Retinal pigment epithelial cell (primary cell): Measurements from ENCODE around the gene CRK.

ENCODE experiments used
- DNase-seq: peaks from one replicate; pipeline ENCODE4 v3.0.0-alpha.2; 2010; ENCODE audit warnings: low read depth
- H3K4me3 ChIP-seq: 2 replicates; pipeline ENCODE4 v1.5.1; 2011; ENCODE audit warnings: mild to moderate bottlenecking, low read length, control low read depth, moderate library complexity
- TF ChIP-seq, protein P1 (sequence below): conservative IDR thresholded peaks from 2 replicates; pipeline ENCODE4 v1.5.1; 2011; ENCODE audit warnings: low read depth, low read length, control low read depth, inconsistent platforms

CRK gene

DNA sequence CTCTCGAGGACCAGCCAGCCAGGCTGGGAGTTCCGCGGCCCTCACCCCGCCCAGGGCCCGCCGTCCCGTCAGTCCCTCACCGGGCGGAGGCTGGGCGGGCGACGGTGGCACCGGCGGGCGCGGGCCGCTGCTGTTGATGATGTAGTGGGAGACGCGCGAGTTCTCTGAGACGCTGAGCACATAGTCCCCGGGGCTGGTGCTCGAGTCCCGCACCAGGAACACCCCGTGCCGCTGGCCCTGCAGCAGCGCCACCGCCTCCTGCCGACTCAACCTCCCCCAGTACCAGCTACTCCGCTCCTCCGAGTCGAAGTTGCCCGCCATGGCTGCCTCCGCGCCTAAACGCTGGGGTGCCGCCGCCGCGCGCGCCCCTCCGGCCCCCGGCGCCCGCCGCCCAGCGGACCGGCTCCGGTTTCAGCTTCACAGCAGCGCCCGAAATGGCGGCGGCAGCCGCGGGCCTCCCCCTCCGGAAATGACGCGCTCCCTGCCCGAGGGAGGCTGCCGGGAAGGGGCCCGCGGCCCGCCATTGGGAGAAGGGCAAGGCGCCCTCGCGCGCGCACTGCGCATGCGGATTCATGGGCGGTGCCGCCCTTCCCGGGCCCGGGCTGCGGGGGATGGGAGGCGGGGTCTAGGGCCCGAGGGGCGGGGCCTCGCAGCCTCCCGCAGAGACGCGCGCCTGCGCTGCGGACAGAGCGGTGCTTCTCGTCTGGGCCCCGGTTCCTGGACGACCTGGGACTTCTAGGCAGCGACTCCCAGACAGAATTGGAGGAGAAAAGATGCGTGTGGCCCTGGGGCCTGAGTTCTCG, at the start of gene CRK:
Gene CRK, minus strand, starts transcription at position 436 of the 803 bp plus-strand sequence. Its CDS starts 115 bp downstream, at position 321.
- TF ChIP-seq, protein P1, sequence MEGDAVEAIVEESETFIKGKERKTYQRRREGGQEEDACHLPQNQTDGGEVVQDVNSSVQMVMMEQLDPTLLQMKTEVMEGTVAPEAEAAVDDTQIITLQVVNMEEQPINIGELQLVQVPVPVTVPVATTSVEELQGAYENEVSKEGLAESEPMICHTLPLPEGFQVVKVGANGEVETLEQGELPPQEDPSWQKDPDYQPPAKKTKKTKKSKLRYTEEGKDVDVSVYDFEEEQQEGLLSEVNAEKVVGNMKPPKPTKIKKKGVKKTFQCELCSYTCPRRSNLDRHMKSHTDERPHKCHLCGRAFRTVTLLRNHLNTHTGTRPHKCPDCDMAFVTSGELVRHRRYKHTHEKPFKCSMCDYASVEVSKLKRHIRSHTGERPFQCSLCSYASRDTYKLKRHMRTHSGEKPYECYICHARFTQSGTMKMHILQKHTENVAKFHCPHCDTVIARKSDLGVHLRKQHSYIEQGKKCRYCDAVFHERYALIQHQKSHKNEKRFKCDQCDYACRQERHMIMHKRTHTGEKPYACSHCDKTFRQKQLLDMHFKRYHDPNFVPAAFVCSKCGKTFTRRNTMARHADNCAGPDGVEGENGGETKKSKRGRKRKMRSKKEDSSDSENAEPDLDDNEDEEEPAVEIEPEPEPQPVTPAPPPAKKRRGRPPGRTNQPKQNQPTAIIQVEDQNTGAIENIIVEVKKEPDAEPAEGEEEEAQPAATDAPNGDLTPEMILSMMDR: no peak
- peak within 1 kb of the TSS; percentile 87 for H3K4me3 ChIP-seq
- DNase-seq: peak; percentile 71

DNA sequence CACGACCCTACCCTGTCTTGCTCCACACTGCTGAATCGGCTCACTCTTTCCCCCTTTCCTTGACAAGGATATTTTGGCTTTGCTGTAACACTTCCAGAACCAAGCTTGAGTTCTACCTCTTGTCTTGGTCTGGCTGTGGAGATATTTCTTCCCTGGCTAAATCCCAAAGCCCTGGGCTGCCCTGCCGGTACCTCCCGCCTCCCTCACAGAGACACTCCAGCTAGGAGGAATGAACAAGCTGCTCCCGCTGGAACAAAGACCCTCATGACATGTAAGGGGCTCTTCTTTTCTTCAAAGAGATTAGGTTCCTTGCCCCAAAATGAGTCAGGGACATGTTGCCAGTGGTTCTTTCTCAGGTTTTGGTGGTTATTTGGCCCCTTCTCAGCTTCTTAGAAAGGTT, 49.6 kb upstream of the CRK start:
- H3K4me3 ChIP-seq: no peak overlapping the region
- DNase-seq: no peak
- TF ChIP-seq, protein P1: no peak

DNA sequence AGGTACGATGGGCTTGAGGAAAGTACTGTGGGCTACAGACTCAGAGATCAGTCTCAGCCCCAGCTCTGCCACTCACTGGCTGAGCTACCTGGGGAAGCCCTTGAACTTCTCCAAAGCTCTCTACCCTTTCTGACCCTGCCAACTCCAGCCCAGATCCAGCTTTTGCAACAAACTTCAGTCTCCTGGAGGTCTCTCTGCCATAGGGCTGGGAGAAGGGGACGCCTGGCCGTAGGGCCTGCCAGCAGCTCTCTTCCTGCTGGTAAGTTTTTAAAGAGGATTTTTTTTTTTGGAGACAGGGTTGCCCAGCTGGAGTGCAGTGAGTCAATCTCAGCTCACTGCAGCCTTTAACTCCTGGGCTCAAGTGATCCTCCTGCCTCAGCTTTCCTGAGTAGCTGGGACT, 48.8 kb upstream of the CRK start:
- TF ChIP-seq, protein P1: no peak
- no peak for DNase-seq
- H3K4me3 ChIP-seq: no peak overlapping the region

DNA sequence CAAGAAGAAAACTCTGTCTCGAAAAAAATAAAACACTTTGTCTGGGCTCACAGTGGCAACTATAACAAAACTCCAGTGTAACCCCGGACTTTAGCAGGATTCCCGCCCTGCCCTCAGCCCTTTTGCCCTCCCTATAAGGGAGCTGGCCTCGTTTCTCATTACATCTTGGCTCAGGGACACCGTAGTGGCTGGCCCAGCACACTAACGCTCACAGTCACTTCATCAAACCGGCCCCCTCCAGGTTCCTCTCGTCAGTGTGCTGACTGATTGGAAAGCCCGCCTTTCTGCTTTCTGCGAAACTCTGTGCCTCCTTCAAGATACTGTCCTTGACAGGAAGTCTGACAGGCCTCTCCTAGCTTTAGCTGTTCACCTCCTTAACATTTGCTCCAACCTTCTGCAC, 47.7 kb upstream of the CRK start:
- no peak for DNase-seq
- no peak overlapping the region for H3K4me3 ChIP-seq
- TF ChIP-seq, protein P1: no peak

DNA sequence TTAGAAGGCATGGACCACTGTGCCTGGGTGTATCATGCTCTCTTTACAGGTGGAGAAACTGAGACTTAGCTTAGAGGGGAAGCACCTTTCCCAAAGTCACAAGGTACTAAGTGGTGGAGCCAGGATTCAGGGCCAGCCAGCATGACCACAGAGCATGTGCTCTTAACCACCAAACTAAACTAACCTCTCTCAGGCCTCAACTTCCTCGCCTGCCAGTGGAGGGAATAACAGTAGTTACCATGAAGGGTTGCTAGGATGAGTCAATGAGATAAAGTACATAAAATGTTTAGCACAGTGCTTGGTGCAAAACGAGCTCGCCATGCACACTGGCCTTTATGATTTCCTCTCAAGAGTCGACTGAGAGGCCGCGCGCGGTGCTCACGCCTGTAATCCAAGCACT, 42.8 kb upstream of the CRK start:
- H3K4me3 ChIP-seq: no peak overlapping the region
- TF ChIP-seq, protein P1: no peak
- no peak for DNase-seq

DNA sequence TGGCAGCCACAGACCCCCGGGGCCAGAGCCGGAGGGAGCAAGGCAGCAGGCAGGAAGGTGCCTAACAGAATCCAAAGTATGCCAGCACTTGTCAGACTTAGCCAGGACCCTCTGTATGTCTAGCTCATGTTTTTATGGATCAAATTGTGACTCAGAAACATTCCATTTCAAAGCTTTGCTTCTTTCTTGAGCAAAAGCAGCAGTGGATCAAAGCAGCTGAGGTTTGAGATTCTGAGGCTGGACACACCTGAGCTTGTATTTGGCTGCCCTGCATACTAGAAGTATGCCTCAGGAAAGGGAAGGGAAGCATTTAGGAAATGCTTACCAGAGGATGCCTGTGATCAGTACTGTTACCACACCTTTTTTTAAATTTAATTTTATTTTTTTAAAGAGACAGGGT, 42.2 kb upstream of the CRK start:
- H3K4me3 ChIP-seq: no peak overlapping the region
- no peak for DNase-seq
- TF ChIP-seq, protein P1: no peak

DNA sequence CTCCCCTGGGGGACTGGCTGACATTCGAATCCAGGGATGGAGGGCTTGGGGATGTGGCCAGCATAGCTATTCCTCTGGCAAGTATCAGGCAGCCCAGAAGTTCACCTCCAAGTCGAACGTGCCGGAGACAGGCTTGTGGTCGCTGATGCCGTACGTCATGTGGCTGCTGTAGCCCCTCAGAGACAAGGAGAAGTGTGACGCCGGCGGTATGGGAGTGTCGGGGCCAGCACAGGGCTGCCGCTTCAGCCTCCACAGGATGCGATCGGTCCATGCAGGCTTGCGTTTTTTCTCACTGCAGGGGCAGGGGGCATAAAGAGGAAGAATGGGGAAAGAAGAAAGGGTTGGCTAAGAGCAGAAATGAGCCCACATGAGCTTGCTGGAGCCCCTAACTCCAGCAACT, 41.8 kb upstream of the CRK start:
- no peak for DNase-seq
- TF ChIP-seq, protein P1: no peak
- no peak overlapping the region for H3K4me3 ChIP-seq
